ENCODE data around the gene INPP5A. TPM values are rescaled to one million over a fixed set of nuclear protein-coding genes. Genes with fewer than 3 reads are reported as not detected.

The INPP5A gene
- total RNA-seq, 1 donor from 2014 or later, result 35.4 TPM

- peaks cover 14% of the 10 kb centered on the region for H3K27me3 Mint-ChIP-seq (ENCODE audit: low read depth)
- DNase-seq (ENCODE audit: low read depth, low spot score), result no peak
- peaks cover 25% of the 10 kb centered on the region for H3K4me1 Mint-ChIP-seq
- H3K4me3 Mint-ChIP-seq, result no peak overlapping the region
- no peaks in the 10 kb centered on the region for H3K9me3 Mint-ChIP-seq
- H3K36me3 Mint-ChIP-seq (ENCODE audit: low read depth), result peaks cover 6% of the 10 kb centered on the region
- no peak overlapping the region for H3K27ac Mint-ChIP-seq (ENCODE audit: unreplicated experiment)
- TF ChIP-seq, protein P1, sequence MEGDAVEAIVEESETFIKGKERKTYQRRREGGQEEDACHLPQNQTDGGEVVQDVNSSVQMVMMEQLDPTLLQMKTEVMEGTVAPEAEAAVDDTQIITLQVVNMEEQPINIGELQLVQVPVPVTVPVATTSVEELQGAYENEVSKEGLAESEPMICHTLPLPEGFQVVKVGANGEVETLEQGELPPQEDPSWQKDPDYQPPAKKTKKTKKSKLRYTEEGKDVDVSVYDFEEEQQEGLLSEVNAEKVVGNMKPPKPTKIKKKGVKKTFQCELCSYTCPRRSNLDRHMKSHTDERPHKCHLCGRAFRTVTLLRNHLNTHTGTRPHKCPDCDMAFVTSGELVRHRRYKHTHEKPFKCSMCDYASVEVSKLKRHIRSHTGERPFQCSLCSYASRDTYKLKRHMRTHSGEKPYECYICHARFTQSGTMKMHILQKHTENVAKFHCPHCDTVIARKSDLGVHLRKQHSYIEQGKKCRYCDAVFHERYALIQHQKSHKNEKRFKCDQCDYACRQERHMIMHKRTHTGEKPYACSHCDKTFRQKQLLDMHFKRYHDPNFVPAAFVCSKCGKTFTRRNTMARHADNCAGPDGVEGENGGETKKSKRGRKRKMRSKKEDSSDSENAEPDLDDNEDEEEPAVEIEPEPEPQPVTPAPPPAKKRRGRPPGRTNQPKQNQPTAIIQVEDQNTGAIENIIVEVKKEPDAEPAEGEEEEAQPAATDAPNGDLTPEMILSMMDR (conservative IDR thresholded peaks at IDR 0.05), result no peak
These were observed 13.8 kb upstream of the INPP5A start for GRCh38 chr10:132523561-132524442.

GRCh38 chr10:132524443-132525285, 12.9 kb upstream of the INPP5A start:
- peaks cover 9% of the 10 kb centered on the region for H3K36me3 Mint-ChIP-seq (ENCODE audit: low read depth)
- TF ChIP-seq, protein P1 (conservative IDR thresholded peaks at IDR 0.05), result no peak
- H3K27me3 Mint-ChIP-seq (ENCODE audit: low read depth), result peaks cover 6% of the 10 kb centered on the region
- no peak overlapping the region for H3K4me3 Mint-ChIP-seq
- peaks cover 3% of the 10 kb centered on the region for H3K9me3 Mint-ChIP-seq
- no peak overlapping the region for H3K27ac Mint-ChIP-seq (ENCODE audit: unreplicated experiment)
- H3K4me1 Mint-ChIP-seq, result peaks cover 24% of the 10 kb centered on the region
- DNase-seq (ENCODE audit: low read depth, low spot score), result no peak

GRCh38 chr10:132526676-132527075, 10.9 kb upstream of the INPP5A start:
- Mint-ChIP-seq H3K27me3 (ENCODE audit: low read depth) (no peaks in the 10 kb centered on the region), H3K36me3 (ENCODE audit: low read depth) (peaks cover 15% of the 10 kb centered on the region), H3K27ac (ENCODE audit: unreplicated experiment) (no peak overlapping the region), H3K4me3 (no peak overlapping the region), H3K4me1 (peaks cover 19% of the 10 kb centered on the region), H3K9me3 (peaks cover 9% of the 10 kb centered on the region)
- TF ChIP-seq, protein P1 (conservative IDR thresholded peaks at IDR 0.05), result no peak
- no peak for DNase-seq (ENCODE audit: low read depth, low spot score)

- Mint-ChIP-seq H3K4me1 (peaks cover 19% of the 10 kb centered on the region), H3K4me3 (no peak overlapping the region), H3K27ac (ENCODE audit: unreplicated experiment) (no peak overlapping the region), H3K36me3 (ENCODE audit: low read depth) (peaks cover 22% of the 10 kb centered on the region), H3K27me3 (ENCODE audit: low read depth) (no peaks in the 10 kb centered on the region), H3K9me3 (peaks cover 12% of the 10 kb centered on the region)
- TF ChIP-seq, protein P1 (conservative IDR thresholded peaks at IDR 0.05), result no peak
- no peak for DNase-seq (ENCODE audit: low read depth, low spot score)
These were observed 10.1 kb upstream of the INPP5A start for GRCh38 chr10:132527339-132528063.

DNA sequence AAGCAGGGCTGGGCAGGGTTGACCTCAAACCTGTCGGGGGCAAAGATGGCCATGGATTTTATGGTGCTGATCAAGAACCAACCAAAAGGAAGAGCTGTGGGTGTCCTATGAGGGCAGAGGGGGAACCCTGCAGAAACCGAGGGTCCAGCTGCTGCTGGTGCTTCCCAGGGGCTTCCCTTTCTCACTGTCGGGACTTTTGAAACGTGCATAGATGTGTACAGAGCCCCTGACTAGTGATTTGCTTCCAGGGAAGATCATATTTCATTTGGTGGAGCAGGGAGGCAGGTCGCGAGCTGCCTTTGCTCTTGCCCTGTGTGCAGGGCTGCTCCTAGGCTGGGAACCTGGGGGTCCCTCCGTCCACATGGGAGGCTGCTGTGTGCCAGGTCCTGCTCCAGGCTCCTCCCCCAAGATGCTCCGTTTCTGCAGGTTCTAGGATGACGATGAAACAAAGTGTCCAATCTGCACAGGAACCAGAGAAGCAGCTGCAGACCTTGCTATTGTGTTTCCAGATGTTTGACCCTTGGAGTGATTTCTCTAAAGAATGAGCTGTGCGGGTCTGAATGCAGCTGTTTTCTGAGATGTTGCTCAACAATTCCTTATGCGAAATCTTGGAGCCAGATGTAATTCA, 9.4 kb upstream of the INPP5A start:
- Mint-ChIP-seq H3K4me1 (peaks cover 19% of the 10 kb centered on the region), H3K9me3 (peaks cover 12% of the 10 kb centered on the region), H3K27me3 (ENCODE audit: low read depth) (no peaks in the 10 kb centered on the region), H3K36me3 (ENCODE audit: low read depth) (peaks cover 26% of the 10 kb centered on the region), H3K4me3 (no peak overlapping the region), H3K27ac (ENCODE audit: unreplicated experiment) (no peak overlapping the region)
- TF ChIP-seq, protein P1 (conservative IDR thresholded peaks at IDR 0.05), result no peak
- no peak for DNase-seq (ENCODE audit: low read depth, low spot score)
